HG02798 (cell line): ENCODE data around the gene RGS14.
"Not testable (repeated sequence)": the region's sequence is repeated elsewhere in the genome, so short reads cannot be mapped to it uniquely, and the experiment has no call there.

Source experiments
- ATAC-seq: cut with Tn5 transposase; IDR thresholded peaks from one replicate; pipeline ENCODE4 v1.9.1; 2021; ENCODE audit warnings: mild to moderate bottlenecking; ENCODE audit not compliant: unreplicated experiment, poor library complexity

Gene RGS14

DNA sequence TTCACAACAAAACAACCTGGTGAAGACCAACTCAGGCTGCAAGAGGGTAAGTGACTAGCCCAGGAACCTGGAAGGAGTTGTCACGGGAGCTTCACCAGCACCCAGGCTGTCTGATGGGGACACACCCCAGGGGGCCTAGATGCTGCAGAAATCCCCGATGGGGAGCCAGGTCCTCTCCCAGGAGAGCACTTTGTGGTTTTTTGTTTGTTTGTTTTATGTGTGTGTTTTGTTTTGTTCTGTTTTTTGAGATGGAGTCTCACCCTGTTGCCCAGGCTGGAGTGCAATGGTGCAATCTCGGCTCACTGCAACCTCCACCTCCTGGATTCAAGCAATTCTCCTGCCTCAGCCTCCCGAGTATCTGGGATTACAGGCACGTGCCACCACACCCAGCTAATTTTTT is 17.8 kb downstream of the RGS14 start:
- ATAC-seq, result not testable (repeated sequence)

DNA sequence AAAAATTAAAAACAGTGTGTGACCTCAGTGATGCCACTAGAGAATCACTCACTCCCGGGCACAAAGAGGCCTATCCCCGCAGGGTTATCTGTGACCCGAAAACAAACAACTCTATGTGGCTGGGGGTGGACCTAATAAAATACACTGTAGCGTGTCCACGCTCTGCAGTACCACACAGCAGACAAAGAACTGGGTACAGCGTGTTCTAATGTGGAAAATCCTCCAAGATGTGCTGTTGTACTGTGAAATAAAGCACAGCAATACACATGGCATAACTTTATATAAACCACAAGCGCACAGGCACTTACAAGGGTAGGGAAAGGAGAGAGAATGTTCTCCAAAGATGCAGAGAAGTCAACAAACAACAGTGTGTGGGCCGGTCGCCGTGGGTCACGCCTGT is 18.4 kb downstream of the RGS14 start:
- ATAC-seq, result no peak

DNA sequence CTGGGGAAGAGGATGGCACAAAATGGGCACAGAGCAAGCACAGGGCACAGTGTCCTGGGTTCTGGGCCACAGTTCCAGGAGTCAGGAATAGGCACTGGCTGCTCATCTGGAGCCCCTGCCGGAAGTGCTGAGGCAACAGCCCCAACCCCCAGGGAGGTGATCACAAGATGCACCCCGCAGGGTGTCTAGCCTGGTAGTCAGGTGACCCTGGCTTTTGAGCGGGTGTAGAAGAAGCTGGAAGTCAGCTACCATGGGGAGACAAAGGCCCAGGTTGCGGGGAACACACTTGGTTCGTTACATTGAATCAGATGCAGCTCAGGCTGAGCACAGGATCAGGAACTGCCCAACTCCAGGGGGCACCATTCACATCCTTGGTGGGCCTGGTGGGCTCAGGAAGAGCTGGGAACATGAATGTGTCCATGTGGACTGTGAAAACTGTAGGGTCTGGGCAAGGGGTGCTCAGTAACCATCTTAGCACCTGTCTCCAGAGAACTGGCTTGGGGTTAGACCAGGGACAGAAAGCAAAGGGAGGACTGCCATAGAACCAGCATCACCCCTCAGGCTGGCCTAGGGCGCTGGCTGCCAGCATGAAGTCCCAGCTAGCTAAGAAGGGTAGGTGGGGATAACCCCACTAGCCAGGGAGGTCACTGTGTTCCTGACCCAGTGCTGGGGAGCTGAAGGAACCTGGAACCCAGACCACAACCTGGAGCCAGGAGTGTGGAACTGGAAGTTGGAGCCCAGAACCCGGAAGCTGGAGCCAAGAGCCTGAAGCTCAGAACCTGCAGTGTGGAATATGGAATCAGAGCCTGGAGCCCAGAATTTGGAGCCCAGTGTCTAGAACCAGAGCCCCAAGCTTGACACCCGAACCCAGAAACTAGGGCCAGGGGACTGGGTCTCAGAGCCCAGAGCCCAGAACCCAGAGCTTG is 20.4 kb downstream of the RGS14 start:
- ATAC-seq, result no peak

DNA sequence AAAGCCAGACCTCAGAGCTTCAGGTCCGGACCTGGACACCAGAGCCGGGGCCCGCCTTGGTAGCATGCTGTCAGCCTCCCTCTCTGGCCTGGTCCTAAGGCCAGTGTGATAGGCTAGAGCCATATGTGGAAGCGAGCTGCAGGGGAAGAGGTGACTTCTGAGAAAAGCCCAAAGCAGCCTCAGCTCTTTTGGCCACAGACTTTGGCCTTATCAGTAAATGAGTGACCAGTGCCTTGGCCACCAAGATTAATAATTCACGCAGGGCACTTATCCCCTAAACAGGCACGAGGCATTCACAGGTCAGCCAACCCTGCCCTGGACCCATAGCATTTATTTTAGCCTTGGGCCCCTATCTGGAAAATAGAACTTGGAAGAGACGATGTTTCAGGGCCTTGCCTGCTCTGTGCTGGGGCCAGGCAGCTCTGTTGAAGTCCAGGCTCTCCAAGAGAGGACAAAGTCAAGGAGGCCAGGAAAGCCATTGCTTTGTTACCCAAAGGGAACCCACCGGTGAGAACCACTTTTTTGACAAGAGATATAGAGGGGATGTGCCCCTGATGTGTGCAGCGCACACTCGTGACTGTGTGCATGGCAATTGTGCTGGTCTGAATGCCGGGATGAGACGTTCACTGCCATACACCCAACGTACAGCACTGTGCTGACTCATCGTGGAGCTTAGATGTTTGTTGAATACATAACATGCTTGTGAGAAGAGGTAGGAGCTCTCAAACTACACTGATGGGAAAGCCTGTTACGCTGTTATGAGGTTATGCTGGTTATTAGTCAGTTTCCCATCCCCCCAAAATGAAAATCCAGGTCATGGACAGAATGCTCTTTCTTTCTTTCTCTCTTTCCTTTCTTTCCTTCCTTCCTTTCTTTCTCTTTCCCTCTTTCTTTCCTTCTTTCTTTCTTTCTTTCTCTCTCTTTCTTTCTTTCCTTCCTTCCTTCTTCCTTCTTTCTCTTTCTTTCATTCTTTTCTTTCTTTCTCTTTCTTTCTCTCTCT is 21.5 kb downstream of the RGS14 start:
- peak; percentile 54 for ATAC-seq

DNA sequence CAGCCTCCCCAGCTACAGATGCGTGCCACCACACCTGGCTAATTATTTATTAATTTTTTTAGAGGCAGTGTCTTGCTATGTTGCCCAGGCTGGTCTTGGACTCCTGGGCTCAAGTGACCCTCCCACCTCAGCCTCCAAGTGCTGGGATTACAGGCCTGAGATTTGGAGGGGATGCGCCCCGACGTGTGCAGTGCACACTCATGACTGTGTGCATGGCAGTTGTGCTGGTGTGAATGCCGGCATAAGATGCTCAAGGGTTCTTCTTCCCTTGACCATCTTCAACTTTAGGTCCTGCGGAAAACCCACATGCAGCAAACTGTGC is 23.0 kb downstream of the RGS14 start:
- ATAC-seq, result no peak

DNA sequence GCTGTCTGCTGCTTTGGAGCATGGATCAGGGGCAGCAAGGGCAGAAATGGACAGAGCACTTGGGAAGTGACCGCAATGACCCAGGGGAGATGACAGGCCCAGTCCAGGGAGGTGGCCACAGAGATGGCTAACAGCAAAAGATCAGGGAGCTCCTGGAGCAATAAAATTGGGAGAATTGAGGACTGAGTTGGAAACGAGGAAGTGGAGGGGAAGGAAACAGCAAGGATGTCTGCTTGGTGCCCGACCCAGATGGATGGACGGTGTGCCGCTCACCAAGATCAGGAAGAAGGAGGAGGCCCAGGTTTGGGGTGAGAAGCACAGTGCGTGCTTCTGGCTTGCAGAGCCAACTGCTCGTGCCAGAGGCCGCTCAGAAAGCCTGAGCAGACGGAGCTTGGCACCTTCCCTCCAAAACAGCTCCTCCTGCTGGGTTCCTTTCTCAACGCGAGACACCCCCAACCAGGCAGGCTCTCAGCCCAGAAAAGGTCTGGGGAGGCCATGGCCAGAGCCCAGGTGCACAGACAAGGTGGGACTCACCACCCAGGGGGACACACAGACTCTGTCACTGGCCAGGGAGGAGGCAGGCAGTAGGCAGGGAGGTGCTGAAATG is 24.8 kb downstream of the RGS14 start:
- ATAC-seq, result no peak

DNA sequence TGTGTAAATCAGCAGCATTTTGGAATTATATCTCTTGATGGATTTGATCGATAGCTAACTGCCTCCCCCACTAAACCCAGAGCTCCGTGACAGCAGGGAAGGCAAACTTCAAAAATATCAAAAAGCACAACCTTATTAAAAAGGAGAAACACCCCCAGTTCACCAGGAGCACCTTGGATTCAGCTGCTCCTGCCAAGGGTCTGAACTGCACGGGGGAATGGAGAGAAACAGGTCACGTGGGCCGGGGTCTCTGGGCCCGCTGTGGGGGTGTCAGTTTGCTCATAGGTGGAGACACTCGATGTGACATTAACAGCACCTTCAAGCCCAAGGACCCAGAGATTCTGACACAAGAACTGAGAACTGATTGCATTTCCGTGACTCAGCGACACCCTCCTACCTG is 25.5 kb downstream of the RGS14 start:
- no peak for ATAC-seq

DNA sequence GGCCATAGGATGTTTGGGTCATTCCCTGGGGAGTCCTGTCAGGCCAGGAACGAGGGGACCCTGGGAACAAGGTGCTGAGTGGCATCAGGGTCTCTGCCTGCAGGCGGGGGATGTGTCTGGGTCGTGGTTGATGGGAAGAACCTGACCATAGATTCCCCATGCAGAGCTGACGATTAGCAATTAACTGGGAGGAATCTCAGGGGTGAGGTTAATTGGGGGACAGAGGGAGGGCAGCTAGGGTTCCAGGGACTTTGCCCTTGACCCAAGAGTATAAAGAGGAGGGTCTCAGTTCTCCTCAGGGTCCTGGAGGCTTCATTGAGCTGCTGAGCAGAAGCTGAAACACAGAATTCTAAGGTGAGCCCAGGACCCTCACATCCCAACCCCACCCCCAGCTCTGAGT is 26.4 kb downstream of the RGS14 start, which contains the start of gene SLC34A1:
SLC34A1 (plus strand) TSS at position 301 of the 400 bp plus-strand sequence. CDS start 1,308 bp downstream, outside the sequence.
- no peak for ATAC-seq

DNA sequence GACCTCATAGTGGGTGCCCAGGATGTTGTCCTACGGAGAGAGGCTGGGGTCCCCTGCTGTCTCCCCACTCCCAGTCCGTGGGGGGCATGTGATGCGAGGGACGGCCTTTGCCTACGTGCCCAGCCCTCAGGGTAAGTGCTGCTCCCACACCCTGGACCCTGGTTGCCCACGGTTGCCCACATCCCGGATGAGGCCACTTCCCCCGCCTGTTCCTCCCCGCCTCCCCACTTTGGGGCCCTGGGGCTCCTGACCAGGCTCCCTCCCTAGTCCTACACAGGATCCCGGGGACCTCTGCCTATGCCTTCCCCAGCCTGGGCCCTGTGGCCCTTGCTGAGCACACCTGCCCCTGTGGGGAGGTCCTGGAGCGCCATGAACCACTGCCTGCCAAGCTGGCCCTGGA is 28.0 kb downstream of the RGS14 start:
- no peak for ATAC-seq

DNA sequence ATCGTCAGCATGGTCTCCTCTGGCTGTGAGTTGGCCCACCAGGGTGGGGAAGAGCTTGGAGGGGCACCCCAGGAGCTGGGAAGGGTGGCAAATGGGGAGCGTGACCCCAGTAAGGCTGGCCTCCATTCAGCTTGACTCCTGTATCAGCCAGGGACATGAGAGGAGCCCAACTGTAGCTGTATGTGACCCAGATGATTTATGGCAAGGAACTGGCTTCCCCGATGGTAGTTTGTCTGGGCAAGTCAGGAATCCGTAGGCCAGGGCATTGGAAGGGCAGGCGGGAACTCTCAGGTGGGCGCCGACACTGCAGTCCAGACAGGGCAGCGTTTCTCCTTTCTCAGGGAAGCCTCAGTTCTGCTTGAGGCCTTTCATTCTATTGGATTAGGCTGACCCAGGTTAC is 28.8 kb downstream of the RGS14 start:
- ATAC-seq, result no peak

DNA sequence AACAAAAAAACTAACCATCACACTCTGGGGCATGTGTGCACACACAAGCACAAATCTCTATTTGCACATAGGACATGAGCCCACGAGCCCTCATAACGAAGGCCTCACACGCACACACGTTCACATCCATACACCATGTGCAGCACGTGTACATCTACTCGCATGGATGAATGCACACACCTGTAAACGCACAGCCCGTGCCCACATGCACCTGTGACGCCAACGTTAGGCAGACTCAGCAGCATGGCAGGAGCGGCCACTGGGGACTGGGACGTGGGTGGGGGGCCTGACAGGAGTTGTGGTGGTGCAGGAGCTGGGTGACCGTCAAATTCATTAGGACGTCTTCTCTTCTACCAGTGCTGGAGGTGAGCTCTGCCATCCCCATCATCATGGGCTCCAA is 29.7 kb downstream of the RGS14 start:
- no peak for ATAC-seq

DNA sequence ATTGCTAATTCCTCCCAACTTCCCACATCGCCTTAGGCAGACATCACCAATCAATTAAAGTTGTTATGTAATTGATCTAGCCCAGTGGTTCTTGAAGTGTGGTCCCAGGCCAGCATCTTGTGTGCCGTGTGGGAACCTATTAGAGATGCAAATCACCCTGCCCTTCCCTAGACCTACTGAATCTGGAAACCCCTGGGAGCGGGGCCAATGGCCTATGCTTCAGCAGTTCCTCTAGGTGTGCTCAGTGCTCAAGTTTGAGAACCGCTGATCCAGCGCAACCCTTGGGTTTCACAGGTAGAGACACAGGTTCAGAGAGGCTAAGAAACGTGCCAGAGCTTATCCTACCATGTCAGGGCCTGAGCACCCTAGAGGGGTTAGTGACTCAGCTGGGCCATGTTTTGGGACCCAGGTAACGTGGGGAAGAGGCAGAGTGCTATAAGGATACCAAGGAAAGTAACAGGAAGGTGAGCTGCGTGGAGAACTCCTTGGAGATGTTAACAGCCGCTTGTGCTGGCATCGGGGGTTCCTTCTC is 30.9 kb downstream of the RGS14 start:
- ATAC-seq, result no peak

DNA sequence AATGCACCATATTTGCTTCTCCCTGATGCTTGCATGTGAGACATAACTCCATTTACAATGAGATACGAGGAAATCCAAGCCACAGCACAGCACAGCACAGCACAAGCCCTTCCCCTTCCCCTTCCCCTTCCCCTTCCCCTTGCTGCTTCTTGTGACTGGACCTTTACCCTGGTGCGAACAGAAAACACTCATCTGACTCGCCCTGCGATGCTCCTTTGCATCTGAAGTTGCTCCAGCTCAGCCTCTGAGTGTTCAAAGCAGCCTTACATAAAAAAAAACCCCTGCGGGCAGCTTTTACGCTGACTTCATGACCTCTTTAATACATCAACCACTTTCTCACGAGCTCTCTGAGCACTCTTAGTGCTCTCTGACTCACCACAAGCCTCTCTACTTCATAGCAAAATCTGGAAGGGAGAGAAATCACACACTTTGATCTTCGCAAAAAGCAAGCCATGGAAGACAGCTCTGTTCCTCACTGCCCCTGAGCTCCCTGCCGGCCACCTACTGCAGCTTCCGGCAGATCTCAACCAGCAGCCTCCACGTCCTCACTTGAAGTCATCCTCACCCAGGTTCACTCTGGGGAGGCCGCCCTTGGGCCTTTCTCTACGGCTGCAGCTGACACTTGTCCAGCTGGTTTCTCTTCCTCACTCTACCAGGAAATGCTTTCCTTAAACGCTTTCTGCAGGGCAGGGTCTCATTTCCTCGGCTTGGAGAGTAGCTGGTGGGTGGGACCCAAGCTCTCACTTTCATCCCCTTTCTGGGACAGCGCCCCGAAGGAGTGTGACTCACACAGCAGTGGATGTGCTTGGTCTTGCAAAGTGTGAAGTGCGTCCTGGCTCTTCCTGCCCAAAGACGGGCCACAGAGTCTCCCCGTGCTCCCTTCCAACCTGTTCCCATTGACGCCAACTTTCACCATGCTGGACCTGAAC is 31.8 kb downstream of the RGS14 start:
- peak; percentile 55 for ATAC-seq

DNA sequence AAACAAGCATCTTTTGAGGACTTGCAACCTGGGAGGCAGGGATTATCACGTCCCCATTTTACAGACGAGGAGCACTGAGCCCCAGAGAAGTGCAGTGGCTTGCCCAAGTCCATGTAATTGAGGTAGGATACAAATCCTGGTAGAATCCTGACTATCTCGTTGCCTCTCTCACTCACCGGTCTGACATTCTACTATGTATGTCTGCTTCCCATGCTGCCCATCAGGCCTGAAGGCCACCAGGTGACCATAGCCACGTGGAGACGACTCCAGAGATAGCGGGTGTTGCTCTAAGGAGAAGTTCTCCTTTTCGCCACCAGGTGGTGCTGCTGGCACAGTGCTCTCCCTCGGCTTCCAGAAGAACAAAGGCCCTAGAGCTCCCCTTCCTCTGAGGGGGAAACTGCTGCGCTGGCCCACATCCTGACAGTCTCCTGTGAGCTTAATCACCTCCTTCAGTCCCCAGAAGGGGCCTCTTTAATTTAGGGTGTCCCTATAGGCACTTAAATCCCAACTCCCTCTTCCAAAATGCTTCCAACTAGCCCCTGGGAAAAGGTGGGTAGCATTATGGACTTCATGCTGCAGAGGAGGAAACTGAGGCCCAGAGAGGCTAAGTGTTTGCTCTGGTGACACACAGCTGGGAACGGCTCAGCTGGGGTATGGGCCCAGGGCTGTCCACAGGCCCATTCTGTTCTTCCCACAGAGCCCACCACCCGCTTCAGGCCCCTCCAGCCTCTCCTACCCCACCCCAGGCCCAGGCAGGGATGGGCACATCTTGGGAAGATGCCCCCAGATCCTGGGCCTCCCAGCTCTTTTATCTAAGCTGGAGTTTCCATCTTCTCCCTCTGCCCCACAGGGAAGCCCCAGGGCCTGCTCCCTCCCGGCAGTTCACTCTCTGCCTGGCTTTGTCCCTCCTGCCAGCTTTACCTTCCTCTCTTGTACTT is 32.9 kb downstream of the RGS14 start:
- ATAC-seq, result peak; percentile 51

DNA sequence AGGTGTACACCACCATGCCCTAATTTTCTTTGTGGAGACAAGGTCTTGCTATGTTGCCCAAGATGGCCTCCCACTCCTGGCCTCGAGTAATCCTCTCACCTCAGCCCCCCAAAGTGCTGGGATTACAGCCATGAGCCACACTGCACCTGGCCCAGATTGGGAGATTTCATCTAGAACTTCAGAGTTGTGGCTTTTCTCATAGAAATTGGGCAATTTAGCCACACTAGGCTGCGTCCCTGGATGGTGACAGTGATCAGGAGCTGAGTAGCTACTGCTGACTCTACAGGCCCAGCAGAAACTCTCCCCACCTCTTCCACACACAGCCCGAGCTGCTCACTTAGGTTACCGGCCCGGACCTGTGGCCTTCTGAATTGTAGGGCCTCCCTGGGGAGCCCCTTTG is 35.0 kb downstream of the RGS14 start:
- no peak for ATAC-seq

DNA sequence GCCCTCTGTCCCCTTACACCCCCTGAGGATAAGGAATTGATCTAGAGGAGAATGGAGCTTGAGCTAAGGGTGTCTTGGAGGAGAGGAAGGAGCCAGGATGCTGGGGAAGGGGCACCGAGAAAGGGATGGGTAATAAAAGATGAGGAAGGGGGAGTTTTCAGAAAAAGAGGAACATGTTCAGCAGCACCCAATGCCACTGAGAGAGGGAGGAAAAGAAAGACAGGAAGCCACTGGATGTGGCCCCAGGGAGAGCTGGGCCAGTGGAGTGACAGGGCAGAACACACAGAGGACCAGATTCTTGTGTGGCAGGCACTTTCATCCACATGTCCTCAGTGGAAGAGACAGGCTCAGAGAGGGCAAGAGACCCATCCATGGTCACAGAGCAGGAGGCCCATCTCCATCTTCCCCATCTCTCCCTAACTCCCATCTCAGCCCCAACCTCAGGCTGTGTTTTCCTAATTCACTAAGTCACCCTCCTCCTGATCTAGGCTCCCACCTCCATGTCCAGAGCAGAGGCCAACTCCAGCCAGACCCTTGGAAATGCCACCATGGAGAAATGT is 35.6 kb downstream of the RGS14 start:
- no peak for ATAC-seq

DNA sequence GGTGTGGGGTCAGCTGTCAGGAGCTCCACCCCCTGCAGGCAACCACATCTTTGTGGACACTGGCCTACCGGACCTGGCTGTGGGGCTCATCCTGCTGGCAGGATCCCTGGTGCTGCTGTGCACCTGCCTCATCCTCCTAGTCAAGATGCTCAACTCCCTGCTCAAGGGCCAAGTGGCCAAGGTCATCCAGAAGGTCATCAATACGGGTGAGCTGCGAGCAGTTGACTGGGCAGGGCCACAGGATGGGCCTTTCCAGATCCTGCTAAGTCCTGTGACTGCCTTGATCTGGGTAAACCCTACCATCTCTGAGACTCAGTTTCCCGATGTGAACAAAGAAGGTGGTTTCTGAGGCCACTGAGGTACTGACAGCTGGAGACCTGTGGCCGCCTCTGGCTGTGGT is 36.3 kb downstream of the RGS14 start:
- ATAC-seq, result no peak

DNA sequence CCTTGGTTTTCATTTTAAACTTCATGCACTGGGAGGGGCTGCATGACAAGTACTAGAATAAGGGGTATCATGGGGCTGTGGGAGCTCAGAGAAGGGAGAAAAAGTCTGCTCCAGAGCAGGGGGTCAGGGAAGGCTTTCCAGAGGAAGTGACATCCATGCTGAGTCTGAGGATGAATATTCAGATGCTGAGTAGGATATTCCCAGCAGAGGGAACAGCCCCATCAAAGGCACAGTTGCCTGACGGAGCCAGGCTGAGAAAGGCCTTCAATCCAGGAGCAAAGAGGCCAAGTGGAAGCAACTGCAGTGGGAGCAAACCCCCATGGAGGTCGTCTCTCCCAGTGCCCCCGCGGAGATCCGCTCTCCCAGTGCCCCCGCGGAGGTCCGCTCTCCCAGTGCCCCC is 38.4 kb downstream of the RGS14 start:
- no peak for ATAC-seq
